H1 (cell line): Measurements from ENCODE around the gene GPR179. TPM values are rescaled to one million over a fixed set of nuclear protein-coding genes. Genes with fewer than 3 reads are reported as not detected.

ENCODE experiments used
- CTCF ChIA-PET: fragments of 300-600 bp; sonication (Branson Sonifier 250); formaldehyde crosslinking; loops from one replicate; lab custom pipeline; 2021; ENCODE audit not compliant: partially characterized antibody; lab: Charles Lee
- POLR2A ChIA-PET: fragments of 300-600 bp; sonication (Branson Sonifier 250); formaldehyde crosslinking; loops from one replicate; lab custom pipeline; 2021; ENCODE audit warnings: inconsistent platforms; ENCODE audit not compliant: partially characterized antibody; lab: Charles Lee
- DNase-seq, 2 experiments: peaks; one replicate each; pipeline versions ENCODE4 v3.0.0 to v3.0.0-alpha.2; 2010 to 2022; ENCODE audit warnings: low spot score in 2 of 2, low read depth in 1 of 2, mixed read lengths in 1 of 2
- FAIRE-seq: peaks from 2 replicates; lab custom pipeline; 2011; peaks lifted over from hg19 to GRCh38; lab: Jason Lieb, UNC
- H2AFZ ChIP-seq: 2 replicates; pipeline ENCODE4 v1.8.1; 2012; ENCODE audit warnings: low read length, inconsistent platforms
- H2AK5ac ChIP-seq: 2 replicates; pipeline ENCODE4 v1.6.1; 2013; ENCODE audit warnings: low read depth, low read length
- H2BK120ac ChIP-seq: replicated peaks from 2 replicates; pipeline ENCODE3; 2013; ENCODE audit warnings: low read depth, low read length, inconsistent platforms
- H2BK12ac ChIP-seq: 2 replicates; pipeline ENCODE4 v1.6.1; 2013; ENCODE audit warnings: low read depth, low read length
- H2BK15ac ChIP-seq: 2 replicates; pipeline ENCODE4 v1.6.1; 2013; ENCODE audit warnings: low read length
- H2BK20ac ChIP-seq: 2 replicates; pipeline ENCODE4 v1.6.1; 2013; ENCODE audit warnings: low read length
- H2BK5ac ChIP-seq: 2 replicates; pipeline ENCODE4 v1.6.1; 2013; ENCODE audit warnings: low read depth, low read length
- H3K14ac ChIP-seq: 2 replicates; pipeline ENCODE4 v1.6.1; 2013; ENCODE audit warnings: inconsistent platforms; ENCODE audit not compliant: insufficient read length
- H3K18ac ChIP-seq: 2 replicates; pipeline ENCODE4 v1.6.1; 2013; ENCODE audit warnings: low read length; ENCODE audit errors: extremely low read depth
- H3K23ac ChIP-seq: 2 replicates; pipeline ENCODE4 v1.6.1; 2013; ENCODE audit warnings: inconsistent platforms; ENCODE audit not compliant: insufficient read length
- H3K23me2 ChIP-seq: 2 replicates; pipeline ENCODE4 v1.6.1; 2013; ENCODE audit warnings: low read depth, low read length
- H3K27ac ChIP-seq: 2 replicates; pipeline ENCODE4 v1.6.1; 2011; ENCODE audit warnings: low read depth, low read length, inconsistent platforms
- H3K27me3 ChIP-seq, 4 experiments: replicated peaks in 1 of 4; 1 replicate in 1 of 4; 2 replicates in 3 of 4; pipeline versions ENCODE4 v1.6.1 to v1.8.1; 2011 to 2013; ENCODE audit warnings: low read length in 3 of 4, mild to moderate bottlenecking in 3 of 4, inconsistent platforms in 2 of 4, mixed read lengths in 2 of 4, moderate library complexity in 1 of 4; ENCODE audit not compliant: control insufficient read depth in 3 of 4, insufficient read depth in 3 of 4; ENCODE audit errors: extremely low read depth in 1 of 4
- H3K36me3 ChIP-seq, 4 experiments: 2 replicates each; pipeline versions ENCODE4 v1.6.1 to v1.8.1; 2011 to 2013; ENCODE audit warnings: mild to moderate bottlenecking in 4 of 4, low read length in 3 of 4, moderate library complexity in 2 of 4, control low read depth in 1 of 4, inconsistent platforms in 1 of 4; ENCODE audit not compliant: insufficient read depth in 4 of 4, control insufficient read depth in 2 of 4
- H3K4ac ChIP-seq: replicated peaks from 2 replicates; pipeline ENCODE3; 2013; ENCODE audit warnings: low read length, low read depth, mixed read lengths, inconsistent platforms; ENCODE audit not compliant: insufficient read length
- H3K4me1 ChIP-seq, 4 experiments: replicated peaks in 1 of 4; 1 replicate in 1 of 4; 2 replicates in 3 of 4; pipeline versions ENCODE4 v1.6.1 to v1.8.1; 2011 to 2013; ENCODE audit warnings: low read length in 3 of 4, inconsistent platforms in 2 of 4, mixed read lengths in 1 of 4; ENCODE audit not compliant: insufficient read depth in 4 of 4, control insufficient read depth in 3 of 4
- H3K4me2 ChIP-seq, 2 experiments: 2 replicates each; pipeline versions ENCODE4 v1.6.1 to v1.8.1; 2011 to 2013; ENCODE audit warnings: low read depth in 2 of 2, low read length in 2 of 2, control low read depth in 1 of 2, inconsistent platforms in 1 of 2, mild to moderate bottlenecking in 1 of 2; ENCODE audit not compliant: insufficient read depth in 1 of 2
- H3K4me3 ChIP-seq, 4 experiments: fragments of 200-600, 300-600 bp in 1 of 4; sonication (generic), shearing (Covaris generic), sonication (Bioruptor Twin) in 1 of 4; 2 replicates each; pipeline versions ENCODE4 v1.5.1 to v1.8.1; 2011 to 2016; ENCODE audit warnings: low read length in 4 of 4, low read depth in 3 of 4, control low read depth in 2 of 4, inconsistent platforms in 2 of 4, mild to moderate bottlenecking in 2 of 4, mixed read lengths in 1 of 4, moderate library complexity in 1 of 4; ENCODE audit not compliant: insufficient read depth in 2 of 4; ENCODE audit errors: extremely low read depth in 1 of 4
- H3K56ac ChIP-seq: replicated peaks from 2 replicates; pipeline ENCODE3; 2013; ENCODE audit warnings: low read depth, mild to moderate bottlenecking, mixed read lengths, low read length, inconsistent platforms; ENCODE audit not compliant: insufficient read length
- H3K79me1 ChIP-seq: 2 replicates; pipeline ENCODE4 v1.6.1; 2013; ENCODE audit warnings: low read depth, low read length, control low read depth
- H3K79me2 ChIP-seq, 2 experiments: 2 replicates each; pipeline versions ENCODE4 v1.6.1 to v1.8.1; 2012 to 2013; ENCODE audit warnings: low read length in 2 of 2, mild to moderate bottlenecking in 2 of 2, inconsistent platforms in 1 of 2; ENCODE audit not compliant: insufficient read depth in 2 of 2, control insufficient read depth in 1 of 2
- H3K9ac ChIP-seq, 4 experiments: replicated peaks in 1 of 4; 1 replicate in 1 of 4; 2 replicates in 3 of 4; pipeline versions ENCODE4 v1.6.1 to v1.8.1; 2011 to 2013; ENCODE audit warnings: low read depth in 3 of 4, low read length in 3 of 4, control low read depth in 2 of 4, mild to moderate bottlenecking in 2 of 4, moderate library complexity in 2 of 4, inconsistent platforms in 1 of 4; ENCODE audit errors: extremely low read depth in 1 of 4
- H3K9me3 ChIP-seq, 2 experiments: 2 replicates each; pipeline versions ENCODE4 v1.6.1 to v1.8.1; 2012 to 2013; ENCODE audit warnings: mild to moderate bottlenecking in 2 of 2, moderate library complexity in 2 of 2, control low read depth in 1 of 2, inconsistent platforms in 1 of 2, low read depth in 1 of 2, low read length in 1 of 2, mixed read lengths in 1 of 2; ENCODE audit not compliant: insufficient read depth in 2 of 2
- H4K20me1 ChIP-seq, 2 experiments: replicated peaks in 1 of 2; 2 replicates each; pipeline versions ENCODE3 to v1.8.1; 2011 to 2013; ENCODE audit warnings: inconsistent platforms in 2 of 2, low read length in 2 of 2, mild to moderate bottlenecking in 1 of 2; ENCODE audit not compliant: insufficient read depth in 2 of 2, control insufficient read depth in 1 of 2
- H4K5ac ChIP-seq: 2 replicates; pipeline ENCODE4 v1.6.1; 2013; ENCODE audit warnings: low read length, low read depth, mixed read lengths, inconsistent platforms; ENCODE audit not compliant: insufficient read length
- H4K8ac ChIP-seq: 2 replicates; pipeline ENCODE4 v1.8.0; 2013; ENCODE audit warnings: mild to moderate bottlenecking, moderate library complexity, low read length, inconsistent platforms; ENCODE audit not compliant: insufficient read depth; ENCODE audit errors: extremely low read depth
- H4K91ac ChIP-seq: replicated peaks from 2 replicates; pipeline ENCODE3; 2013; ENCODE audit warnings: low read length, mixed read lengths, inconsistent platforms; ENCODE audit not compliant: insufficient read length
- BRCA1 ChIP-seq: IDR thresholded peaks from 2 replicates; pipeline ENCODE4 v1.6.1; 2012; ENCODE audit warnings: low read depth, low read length, improper control_type of control experiment
- CEBPB ChIP-seq: IDR thresholded peaks from 2 replicates; pipeline ENCODE4 v1.6.1; 2012; ENCODE audit warnings: low read depth, low read length
- CREB1 ChIP-seq: IDR thresholded peaks from 2 replicates; pipeline ENCODE4 v1.6.1; 2012; ENCODE audit warnings: inconsistent platforms
- CTBP2 ChIP-seq: IDR thresholded peaks from 2 replicates; pipeline ENCODE4 v1.7.0; 2011; ENCODE audit warnings: borderline replicate concordance, mild to moderate bottlenecking, moderate library complexity, mixed read lengths, low read length; ENCODE audit not compliant: insufficient read depth, insufficient read length
- FOSL1 ChIP-seq: IDR thresholded peaks from 2 replicates; pipeline ENCODE4 v1.6.1; 2011; ENCODE audit warnings: mild to moderate bottlenecking, low read depth, low read length, moderate library complexity; ENCODE audit not compliant: insufficient read depth
- JUN ChIP-seq: IDR thresholded peaks from 2 replicates; pipeline ENCODE4 v1.6.1; 2011; ENCODE audit warnings: low read depth, mild to moderate bottlenecking, improper control_type of control experiment, low read length
- KDM1A ChIP-seq: fragments of 200-600, 300-600 bp; sonication (generic); IDR thresholded peaks from 2 replicates; pipeline ENCODE4 v1.7.1; 2016; ENCODE audit warnings: mild to moderate bottlenecking, low read length, borderline replicate concordance
- KDM4A ChIP-seq: IDR thresholded peaks from one replicate; pipeline ENCODE4 v1.7.1; 2012; ENCODE audit warnings: low read depth, mild to moderate bottlenecking, moderate library complexity, low read length, inconsistent platforms; ENCODE audit not compliant: severe bottlenecking
- NRF1 ChIP-seq: IDR thresholded peaks from 2 replicates; pipeline ENCODE4 v1.6.1; 2011; ENCODE audit warnings: mild to moderate bottlenecking, low read depth, low read length, improper control_type of control experiment
- RXRA ChIP-seq: IDR thresholded peaks from 2 replicates; pipeline ENCODE4 v1.6.1; 2011; ENCODE audit warnings: low read depth, mild to moderate bottlenecking, low read length, moderate library complexity; ENCODE audit not compliant: insufficient read depth
- SIRT6 ChIP-seq: IDR thresholded peaks from one replicate; pipeline ENCODE4 v1.7.1; 2012; ENCODE audit warnings: low read length, inconsistent platforms
- SRF ChIP-seq: IDR thresholded peaks from 2 replicates; pipeline ENCODE4 v1.6.1; 2011; ENCODE audit warnings: mild to moderate bottlenecking, low read depth, low read length, moderate library complexity
- TBP ChIP-seq: IDR thresholded peaks from 2 replicates; pipeline ENCODE4 v1.6.1; 2011; ENCODE audit warnings: low read depth, low read length, improper control_type of control experiment
- WGBS, 2 experiments: shearing (Covaris generic) in 1 of 2; methylation state at CpG; one replicate each; pipeline versions ENCODE4 v1.1.6 to v1.1.7; 2013 to 2015; ENCODE audit warnings: low lambda C conversion rate in 2 of 2, mixed read lengths in 2 of 2, inconsistent platforms in 1 of 2, low coverage in 1 of 2, missing lambda C conversion rate in 1 of 2; ENCODE audit not compliant: insufficient replicate concordance in 2 of 2, insufficient coverage in 1 of 2, insufficient read length in 1 of 2; ENCODE audit errors: extremely low coverage in 1 of 2, missing lambda C conversion rate in 1 of 2; 5-methylcytosine and 5-hydroxymethylcytosine counted together
- polyA plus RNA-seq, 7 experiments: library from polyadenylated mRNA; depleted of rRNA in 3 of 7; stranded (reverse) in 5 of 7; unstranded in 2 of 7; fragments of >200 nt in 5 of 7; fragments of 200-250 nt in 2 of 7; gene quantifications; 1 replicate in 5 of 7; 2 replicates in 1 of 7; 4 replicates in 1 of 7; pipeline versions ENCODE4 v1.2.1 to v1.2.3, GENCODE V29; 2011 to 2013; ENCODE audit warnings: missing spikeins in 2 of 7, mixed read lengths in 2 of 7
- total RNA-seq: library from RNA; stranded (reverse); fragmentation: NEBNext Ultra II Directional; extraction: Animal tissue kit (Norgen Biotek cat#: 25700); gene quantifications from 2 replicates; pipeline ENCODE4 v1.2.1, GENCODE V29; 2021

The GPR179 gene
- total and polyA plus RNA-seq, 2 of the 8 experiments (the other 6 are each of a cell fraction or from before 2014, with no cell fraction given): 0.02 to 0.07 TPM

- POLR2A ChIA-PET: interaction anchor here (1.1 to 1.9 kb wide), 4 partner anchors 17 to 75 kb away, joined by 3 to 8 read pairs (median 4); no protein-coding TSS in a partner anchor
- H3K4me2 ChIP-seq: no peak overlapping the region
- no peak overlapping the region for H4K5ac ChIP-seq
- no peak overlapping the region for H2BK5ac ChIP-seq
- H3K23me2 ChIP-seq: no peaks in the 10 kb centered on the region
- no peaks in the 10 kb centered on the region for H4K20me1 ChIP-seq
- H2BK120ac ChIP-seq: no peak overlapping the region
- no peak overlapping the region for H3K14ac ChIP-seq
- H2BK20ac ChIP-seq: 0 out of 2 replicates have a peak overlapping the region, but pooled peaks have one; percentile 21
- no peak overlapping the region for H3K9ac ChIP-seq
- no peaks in the 10 kb centered on the region for H3K36me3 ChIP-seq
- 92% methylated on average over 12 of the region's 18 CpGs; no CpG with 5 or more reads in 1 of the 2 experiments for WGBS, 2 experiments
- H3K27ac ChIP-seq: no peak overlapping the region
- H3K18ac ChIP-seq: no peak overlapping the region; the same call in 1 of the 2 replicates
- no peak overlapping the region for H4K91ac ChIP-seq
- CTCF ChIA-PET: interaction anchor here (0.6 to 25.7 kb wide), 8 partner anchors 9 to 213 kb away, joined by 3 to 400 read pairs (median 6); partner anchors contain the start of genes ARHGAP23 and SOCS7
- H3K79me2 ChIP-seq: no peaks in the 10 kb centered on the region
- H3K56ac ChIP-seq: no peak overlapping the region
- H3K27me3 ChIP-seq: no peaks in the 10 kb centered on the region
- no peak overlapping the region for H2BK12ac ChIP-seq
- no peak for DNase-seq
- peak overlapping the region; percentile 8; the same call in 1 of the 2 replicates for H4K8ac ChIP-seq
- H3K23ac ChIP-seq: no peak overlapping the region
- H3K4me3 ChIP-seq: no peak overlapping the region
- 0 out of 2 replicates have a peak overlapping the region, but pooled peaks have one; percentile 46 for H2BK15ac ChIP-seq
- H3K4ac ChIP-seq: no peak overlapping the region
- no peak overlapping the region for H2AFZ ChIP-seq
- peak overlapping the region; percentile 32; the same call in 1 of the 2 replicates for H2AK5ac ChIP-seq
- FAIRE-seq: no peak
- peaks cover 0 to 9% (median 3%) of the 10 kb centered on the region in 4 experiments; a peak in 3 of 7 replicates for H3K4me1 ChIP-seq
- no peaks in the 10 kb centered on the region for H3K79me1 ChIP-seq
- no peaks in the 10 kb centered on the region for H3K9me3 ChIP-seq
- TF ChIP-seq CREB1 (no peak), KDM4A (no peak), BRCA1 (no peak), SRF (no peak), JUN (no peak), RXRA (no peak), KDM1A (no peak), CEBPB (no peak), TBP (no peak), NRF1 (no peak), SIRT6 (no peak), FOSL1 (no peak), CTBP2 (no peak)
Measured at GRCh38 chr17:38342886-38343607, 709 bp downstream of the GPR179 start.
